Measurements from ENCODE around the gene XPO4.

DNA sequence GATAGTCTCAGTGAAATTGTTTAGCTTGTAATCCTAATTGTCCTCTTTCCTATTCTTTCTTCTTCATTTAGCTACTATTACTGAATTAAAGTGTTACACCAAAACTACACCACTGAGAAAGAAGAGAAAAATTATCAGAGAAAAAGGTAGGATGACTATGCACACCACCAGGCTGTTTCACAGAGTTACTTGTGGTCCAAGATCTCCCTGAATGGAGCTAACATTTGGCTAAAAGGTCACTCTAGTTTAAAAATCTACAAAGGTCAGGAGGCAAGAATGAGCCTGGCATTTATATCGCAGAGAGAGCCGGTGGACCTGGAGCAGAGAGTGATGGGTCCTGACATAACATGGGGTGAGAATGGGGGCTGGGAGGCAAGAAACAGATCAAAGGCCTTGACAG is 91.7 kb downstream of the XPO4 start:
- no peak for TF ChIP-seq CTCF (IDR thresholded peaks at IDR 0.05; ENCODE audit: low read depth, low read length, poor library complexity, severe bottlenecking)
- no peak for TF ChIP-seq EZH2phosphoT487 (IDR thresholded peaks at IDR 0.05; ENCODE audit: borderline replicate concordance, low read length)

Data from DOHH2 (cell line).